NCI-H526 treated with DMSO at 0.1 percent for 48 hours (cell line): ENCODE results near the gene ANKS1B.
A peak's percentile ranks its signal among the peaks of the same experiment; 100 is the strongest.
"Not testable (repeated sequence)": the region's sequence is repeated elsewhere in the genome, so short reads cannot be mapped to it uniquely, and the experiment has no call there.

ENCODE experiments used
- DNase-seq: peaks from one replicate; lab custom pipeline; 2025; lab: John Stamatoyannopoulos, UW

ANKS1B gene

GRCh38 chr12:99265648-99266047, 719.1 kb downstream of the ANKS1B start:
- DNase-seq = no peak

GRCh38 chr12:99261256-99261655, 723.5 kb downstream of the ANKS1B start:
- no peak for DNase-seq

- no peak for DNase-seq
Measured at GRCh38 chr12:99260456-99260996, 724.2 kb downstream of the ANKS1B start.

- no peak for DNase-seq
Measured at GRCh38 chr12:99259040-99259934, 725.4 kb downstream of the ANKS1B start.

GRCh38 chr12:99257672-99258071, 727.1 kb downstream of the ANKS1B start:
- no peak for DNase-seq

GRCh38 chr12:99253068-99253467, 731.7 kb downstream of the ANKS1B start:
- DNase-seq = no peak

- DNase-seq = peak; percentile 52
Measured at GRCh38 chr12:99250091-99250490, 734.6 kb downstream of the ANKS1B start.

- no peak for DNase-seq
Measured at GRCh38 chr12:99249543-99249942, 735.2 kb downstream of the ANKS1B start.

- not testable (repeated sequence) for DNase-seq
Measured at GRCh38 chr12:99237907-99238538, 746.7 kb downstream of the ANKS1B start.

- DNase-seq = no peak
Measured at GRCh38 chr12:99235381-99235780, 749.4 kb downstream of the ANKS1B start.

- DNase-seq = no peak
Measured at GRCh38 chr12:99234702-99235101, 750.0 kb downstream of the ANKS1B start.

- DNase-seq = no peak
Measured at GRCh38 chr12:99232324-99232723, 752.4 kb downstream of the ANKS1B start.

- DNase-seq = no peak
Measured at GRCh38 chr12:99231031-99231430, 753.7 kb downstream of the ANKS1B start.

GRCh38 chr12:99224237-99224636, 760.5 kb downstream of the ANKS1B start:
- DNase-seq = no peak

GRCh38 chr12:99223579-99223978, 761.2 kb downstream of the ANKS1B start:
- no peak for DNase-seq

GRCh38 chr12:99213047-99213446, 771.7 kb downstream of the ANKS1B start:
- DNase-seq = no peak

- DNase-seq = no peak
Measured at GRCh38 chr12:99212275-99212674, 772.5 kb downstream of the ANKS1B start.

- DNase-seq = no peak
Measured at GRCh38 chr12:99205111-99205510, 779.6 kb downstream of the ANKS1B start.

- DNase-seq = no peak
Measured at GRCh38 chr12:99201906-99202645, 782.7 kb downstream of the ANKS1B start.

- no peak for DNase-seq
Measured at GRCh38 chr12:99200711-99201384, 783.9 kb downstream of the ANKS1B start.

GRCh38 chr12:99195474-99195873, 789.3 kb downstream of the ANKS1B start:
- DNase-seq = no peak

- DNase-seq = no peak
Measured at GRCh38 chr12:99192489-99192888, 792.2 kb downstream of the ANKS1B start.
